GM23338 (cell line): Measurements from ENCODE around the gene SRPRA.

ENCODE experiments used
- EZH2 ChIP-seq: fragments of 200-600 bp; sonication (generic); IDR thresholded peaks from one replicate; pipeline ENCODE4 v1.8.0; 2017; ENCODE audit warnings: antibody characterized with exemption, mild to moderate bottlenecking, low read depth; ENCODE audit not compliant: unreplicated experiment
- EZH2phosphoT487 ChIP-seq: fragments of 200-600 bp; sonication (generic); IDR thresholded peaks from one replicate; pipeline ENCODE4 v1.8.1; 2018; ENCODE audit warnings: antibody characterized with exemption; ENCODE audit not compliant: unreplicated experiment
- JUNB ChIP-seq: IDR thresholded peaks from one replicate; pipeline ENCODE4 v1.6.1; 2016; ENCODE audit warnings: antibody characterized with exemption; ENCODE audit not compliant: unreplicated experiment
- NANOG ChIP-seq: IDR thresholded peaks from 2 replicates; pipeline ENCODE4 v1.6.1; 2016; ENCODE audit warnings: antibody characterized with exemption, borderline replicate concordance
- POLR2AphosphoS5 ChIP-seq: IDR thresholded peaks from 2 replicates; pipeline ENCODE4 v1.6.1; 2016; ENCODE audit warnings: antibody characterized with exemption, low read depth
- TF ChIP-seq, protein P1 (sequence below), 2 experiments: fragments of 200-600 bp in 1 of 2; sonication (generic) in 1 of 2; conservative IDR thresholded peaks; 2 replicates each; pipeline versions ENCODE4 v1.5.1 to v1.6.1; 2016 to 2017; ENCODE audit warnings: antibody characterized with exemption in 2 of 2, low read depth in 2 of 2, mild to moderate bottlenecking in 2 of 2, moderate library complexity in 1 of 2
- TF ChIP-seq, protein P2 (sequence below): IDR thresholded peaks from one replicate; pipeline ENCODE4 v1.6.1; 2018; ENCODE audit warnings: antibody characterized with exemption; ENCODE audit not compliant: unreplicated experiment

DNA sequence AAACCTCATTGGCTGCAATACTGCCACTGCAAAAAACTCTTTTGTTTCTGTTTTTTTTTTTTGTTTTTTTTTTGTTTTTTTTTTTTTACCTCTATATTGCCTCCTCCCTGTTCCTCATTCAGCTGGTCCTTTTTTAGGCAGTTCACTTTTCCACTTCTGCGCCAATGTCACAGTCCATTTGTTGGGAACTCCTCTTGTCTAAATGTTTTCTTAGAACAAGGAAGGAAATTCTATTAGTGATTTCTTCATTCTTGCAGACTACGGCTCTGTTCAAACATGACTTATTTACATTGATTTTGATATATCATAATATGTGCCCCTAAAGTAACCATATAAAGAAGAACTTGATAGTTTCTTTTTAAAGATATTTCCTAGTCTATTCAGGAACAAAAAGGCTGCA is 54.3 kb downstream of the SRPRA start:
- TF ChIP-seq, protein P1, sequence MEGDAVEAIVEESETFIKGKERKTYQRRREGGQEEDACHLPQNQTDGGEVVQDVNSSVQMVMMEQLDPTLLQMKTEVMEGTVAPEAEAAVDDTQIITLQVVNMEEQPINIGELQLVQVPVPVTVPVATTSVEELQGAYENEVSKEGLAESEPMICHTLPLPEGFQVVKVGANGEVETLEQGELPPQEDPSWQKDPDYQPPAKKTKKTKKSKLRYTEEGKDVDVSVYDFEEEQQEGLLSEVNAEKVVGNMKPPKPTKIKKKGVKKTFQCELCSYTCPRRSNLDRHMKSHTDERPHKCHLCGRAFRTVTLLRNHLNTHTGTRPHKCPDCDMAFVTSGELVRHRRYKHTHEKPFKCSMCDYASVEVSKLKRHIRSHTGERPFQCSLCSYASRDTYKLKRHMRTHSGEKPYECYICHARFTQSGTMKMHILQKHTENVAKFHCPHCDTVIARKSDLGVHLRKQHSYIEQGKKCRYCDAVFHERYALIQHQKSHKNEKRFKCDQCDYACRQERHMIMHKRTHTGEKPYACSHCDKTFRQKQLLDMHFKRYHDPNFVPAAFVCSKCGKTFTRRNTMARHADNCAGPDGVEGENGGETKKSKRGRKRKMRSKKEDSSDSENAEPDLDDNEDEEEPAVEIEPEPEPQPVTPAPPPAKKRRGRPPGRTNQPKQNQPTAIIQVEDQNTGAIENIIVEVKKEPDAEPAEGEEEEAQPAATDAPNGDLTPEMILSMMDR (conservative IDR thresholded peaks at IDR 0.05; ENCODE audit: low read depth in 2 of 2) = no peak
- TF ChIP-seq POLR2AphosphoS5 (no peak), EZH2phosphoT487 (no peak), EZH2 (no peak), JUNB (no peak), NANOG (no peak)
- TF ChIP-seq, protein P2, sequence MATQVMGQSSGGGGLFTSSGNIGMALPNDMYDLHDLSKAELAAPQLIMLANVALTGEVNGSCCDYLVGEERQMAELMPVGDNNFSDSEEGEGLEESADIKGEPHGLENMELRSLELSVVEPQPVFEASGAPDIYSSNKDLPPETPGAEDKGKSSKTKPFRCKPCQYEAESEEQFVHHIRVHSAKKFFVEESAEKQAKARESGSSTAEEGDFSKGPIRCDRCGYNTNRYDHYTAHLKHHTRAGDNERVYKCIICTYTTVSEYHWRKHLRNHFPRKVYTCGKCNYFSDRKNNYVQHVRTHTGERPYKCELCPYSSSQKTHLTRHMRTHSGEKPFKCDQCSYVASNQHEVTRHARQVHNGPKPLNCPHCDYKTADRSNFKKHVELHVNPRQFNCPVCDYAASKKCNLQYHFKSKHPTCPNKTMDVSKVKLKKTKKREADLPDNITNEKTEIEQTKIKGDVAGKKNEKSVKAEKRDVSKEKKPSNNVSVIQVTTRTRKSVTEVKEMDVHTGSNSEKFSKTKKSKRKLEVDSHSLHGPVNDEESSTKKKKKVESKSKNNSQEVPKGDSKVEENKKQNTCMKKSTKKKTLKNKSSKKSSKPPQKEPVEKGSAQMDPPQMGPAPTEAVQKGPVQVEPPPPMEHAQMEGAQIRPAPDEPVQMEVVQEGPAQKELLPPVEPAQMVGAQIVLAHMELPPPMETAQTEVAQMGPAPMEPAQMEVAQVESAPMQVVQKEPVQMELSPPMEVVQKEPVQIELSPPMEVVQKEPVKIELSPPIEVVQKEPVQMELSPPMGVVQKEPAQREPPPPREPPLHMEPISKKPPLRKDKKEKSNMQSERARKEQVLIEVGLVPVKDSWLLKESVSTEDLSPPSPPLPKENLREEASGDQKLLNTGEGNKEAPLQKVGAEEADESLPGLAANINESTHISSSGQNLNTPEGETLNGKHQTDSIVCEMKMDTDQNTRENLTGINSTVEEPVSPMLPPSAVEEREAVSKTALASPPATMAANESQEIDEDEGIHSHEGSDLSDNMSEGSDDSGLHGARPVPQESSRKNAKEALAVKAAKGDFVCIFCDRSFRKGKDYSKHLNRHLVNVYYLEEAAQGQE = no peak
